Measurements from ENCODE around the gene OR7D2. TPM values are rescaled to one million over a fixed set of nuclear protein-coding genes. Genes with fewer than 3 reads are reported as not detected.

OR7D2 gene
- total RNA-seq (under 1 TPM; 0.62 to 0.79 TPM), polyA plus RNA-seq (ENCODE audit: insufficient read depth, low read depth, low replicate concordance) (1.7 TPM)
- long read RNA-seq, donor 1, result 0 reads
- long read RNA-seq, donor 2, partial matches to known transcripts, result 0 of 1 reads
- long read RNA-seq, donor 2, other reads (novel, unspliced or antisense), result 0 of 1 reads

GRCh38 chr19:9178901-9179300 is at the start of gene OR7D2:
OR7D2 (plus strand) TSS chr19:9178979; CDS start chr19:9185782, 6,803 bp downstream.
- Histone ChIP-seq H3K4me1 (no peaks in the 10 kb centered on the region), H3K4me3 (no peak within 1 kb of the TSS), H3K9me3 (no peaks in the 10 kb centered on the region), H3K27ac (no peak within 1 kb of the TSS), H3K36me3 (ENCODE audit: low read depth, missing control alignments) (no peaks in the 10 kb centered on the region), H3K27me3 (no peaks in the 10 kb centered on the region)
- DNase-seq, result no peak
- WGBS, 2 donors, result 69 to 75% methylated on average over 4 of the region's 4 CpGs
- intact Hi-C loops (cut with DNase I; ENCODE audit: low total_unique reads), result no loop called here
- TF ChIP-seq POLR2A (IDR thresholded peaks at IDR 0.05), result no peak
- TF ChIP-seq CTCF (IDR thresholded peaks at IDR 0.05), result no peak

- 68 to 74% methylated on average over 1 of the region's 1 CpG for WGBS, 2 donors
- Histone ChIP-seq H3K36me3 (ENCODE audit: low read depth, missing control alignments) (no peaks in the 10 kb centered on the region), H3K27ac (no peak overlapping the region), H3K4me1 (no peaks in the 10 kb centered on the region), H3K9me3 (no peaks in the 10 kb centered on the region), H3K4me3 (no peak overlapping the region), H3K27me3 (no peaks in the 10 kb centered on the region)
- no peak for DNase-seq
- intact Hi-C loops (cut with DNase I; ENCODE audit: low total_unique reads), result no loop called here
- no peak for TF ChIP-seq CTCF (IDR thresholded peaks at IDR 0.05)
- TF ChIP-seq POLR2A (IDR thresholded peaks at IDR 0.05), result no peak
These were observed 47.8 kb upstream of the OR7D2 start for GRCh38 chr19:9130965-9131364.

GRCh38 chr19:9132422-9132821 is 46.4 kb upstream of the OR7D2 start:
- no peaks in the 10 kb centered on the region for H3K36me3 ChIP-seq (ENCODE audit: low read depth, missing control alignments)

GRCh38 chr19:9139609-9140158 is 39.1 kb upstream of the OR7D2 start:
- no peaks in the 10 kb centered on the region for H3K9me3 ChIP-seq
- WGBS, 2 donors, result 21 to 29% methylated on average over 8 of the region's 8 CpGs
- H3K27ac ChIP-seq, result peak overlapping the region in 1 of 2 donors; percentile 92
- intact Hi-C loops (cut with DNase I; ENCODE audit: low total_unique reads), result no loop called here
- no peaks in the 10 kb centered on the region for H3K27me3 ChIP-seq
- TF ChIP-seq CTCF (IDR thresholded peaks at IDR 0.05) (no peak), POLR2A (IDR thresholded peaks at IDR 0.05) (no peak)
- H3K4me1 ChIP-seq, result no peaks in the 10 kb centered on the region
- peak overlapping the region; percentile 86 to 92 for H3K4me3 ChIP-seq
- no peaks in the 10 kb centered on the region for H3K36me3 ChIP-seq (ENCODE audit: low read depth, missing control alignments)
- no peak for DNase-seq

More at GRCh38 chr19:9132422-9132821, 46.4 kb upstream of the OR7D2 start:
- no peak for DNase-seq
- Histone ChIP-seq H3K4me1 (no peaks in the 10 kb centered on the region), H3K27me3 (no peaks in the 10 kb centered on the region), H3K9me3 (no peaks in the 10 kb centered on the region), H3K4me3 (no peak overlapping the region), H3K27ac (no peak overlapping the region)
- intact Hi-C loops (cut with DNase I; ENCODE audit: low total_unique reads), result no loop called here
- TF ChIP-seq CTCF (IDR thresholded peaks at IDR 0.05), result no peak
- TF ChIP-seq POLR2A (IDR thresholded peaks at IDR 0.05), result no peak
- 64 to 66% methylated on average over 5 of the region's 5 CpGs for WGBS, 2 donors
